Measurements from ENCODE around the gene LINGO4. TPM values are rescaled to one million over a fixed set of nuclear protein-coding genes. Genes with fewer than 3 reads are reported as not detected.
A peak's percentile ranks its signal among the peaks of the same experiment; 100 is the strongest.

LINGO4 gene
- total RNA-seq, 2 donors from 2014 or later = 1.3 to 4.0 TPM

- H3K27ac Mint-ChIP-seq = peak overlapping the region; percentile 93
- H3K4me3 Mint-ChIP-seq = peak overlapping the region; percentile 94
- no peaks in the 10 kb centered on the region for H3K27me3 Mint-ChIP-seq
- H3K4me1 Mint-ChIP-seq = peaks cover 61% of the 10 kb centered on the region
- H3K36me3 Mint-ChIP-seq (ENCODE audit: low read depth) = peaks cover 32% of the 10 kb centered on the region
- no peaks in the 10 kb centered on the region for H3K9me3 Mint-ChIP-seq
- ATAC-seq (replicated peaks) = no peak
Observed at GRCh38 chr1:151828921-151829320, 23.7 kb upstream of the LINGO4 start.

DNA sequence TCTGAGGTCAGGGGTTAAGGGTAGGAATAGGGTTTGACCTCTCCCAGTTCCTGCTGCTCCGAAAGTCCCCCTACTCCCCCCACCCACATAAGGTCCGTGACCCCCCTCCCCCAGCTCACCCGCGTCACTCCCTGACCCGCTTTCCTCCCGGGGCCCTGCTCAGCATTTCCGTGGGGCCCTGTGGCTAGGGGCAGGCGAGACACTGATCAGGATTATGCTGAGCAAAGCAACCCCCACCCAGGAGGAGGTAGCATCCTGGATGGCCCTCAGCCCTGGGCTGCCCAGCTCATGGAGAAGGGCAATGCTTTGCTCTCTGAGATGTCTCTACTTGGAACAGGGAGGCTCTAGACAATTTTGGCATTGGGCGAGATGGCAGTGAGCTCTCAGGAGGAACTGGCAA, 22.6 kb upstream of the LINGO4 start:
- peaks cover 56% of the 10 kb centered on the region for H3K4me1 Mint-ChIP-seq
- H3K9me3 Mint-ChIP-seq = no peaks in the 10 kb centered on the region
- peak overlapping the region; percentile 94 for H3K4me3 Mint-ChIP-seq
- ATAC-seq (replicated peaks) = no peak
- H3K27ac Mint-ChIP-seq = peak overlapping the region; percentile 93
- no peaks in the 10 kb centered on the region for H3K27me3 Mint-ChIP-seq
- peaks cover 43% of the 10 kb centered on the region for H3K36me3 Mint-ChIP-seq (ENCODE audit: low read depth)

- ATAC-seq (replicated peaks) = peak; percentile 29
- Mint-ChIP-seq H3K27ac (peak overlapping the region; percentile 93), H3K4me3 (peak overlapping the region; percentile 94), H3K4me1 (peaks cover 50% of the 10 kb centered on the region), H3K36me3 (ENCODE audit: low read depth) (peaks cover 61% of the 10 kb centered on the region), H3K9me3 (no peaks in the 10 kb centered on the region), H3K27me3 (no peaks in the 10 kb centered on the region)
Observed at GRCh38 chr1:151825751-151826660, 20.8 kb upstream of the LINGO4 start.

DNA sequence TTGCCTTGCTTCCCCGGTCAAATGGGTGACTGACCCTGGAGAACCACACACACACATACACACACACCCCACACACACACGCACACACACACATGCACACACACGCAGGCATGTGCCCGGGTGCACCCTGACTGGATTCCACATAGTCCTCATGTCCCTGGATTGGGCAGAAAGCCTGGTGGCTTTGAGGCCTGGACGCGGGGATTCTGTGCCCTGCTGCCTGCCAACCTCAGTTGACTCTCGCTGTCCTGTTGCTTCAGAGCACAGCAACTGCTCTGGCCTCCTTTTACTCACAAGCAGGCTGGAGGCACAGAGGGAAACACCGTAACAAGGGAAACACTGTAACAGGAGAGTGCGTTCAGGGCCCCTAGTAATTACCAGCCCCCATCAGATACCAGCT, 20.0 kb upstream of the LINGO4 start:
- Mint-ChIP-seq H3K27ac (peak overlapping the region; percentile 93), H3K4me3 (peak overlapping the region; percentile 94), H3K36me3 (ENCODE audit: low read depth) (peaks cover 69% of the 10 kb centered on the region), H3K9me3 (no peaks in the 10 kb centered on the region), H3K4me1 (peaks cover 51% of the 10 kb centered on the region), H3K27me3 (no peaks in the 10 kb centered on the region)
- ATAC-seq (replicated peaks) = no peak

DNA sequence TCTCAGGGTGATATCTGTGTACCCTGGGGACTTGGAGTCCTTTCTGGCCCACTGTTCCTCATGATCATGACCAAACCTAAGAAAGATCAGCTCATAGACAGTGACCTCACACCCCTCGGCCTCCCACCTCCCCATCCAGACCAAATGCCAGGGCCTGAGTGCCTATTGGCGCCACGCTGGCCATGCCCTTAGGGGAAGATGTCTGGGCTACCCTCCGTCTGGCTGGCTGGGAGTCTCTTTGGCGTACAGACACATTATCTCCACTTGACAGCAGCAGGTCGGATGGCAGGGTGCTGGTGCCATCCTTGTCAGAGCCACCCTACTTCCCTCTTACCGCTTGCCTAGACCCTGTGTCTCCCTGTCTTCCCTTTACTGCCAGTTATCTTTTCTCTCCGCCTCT, 18.0 kb upstream of the LINGO4 start:
- peak overlapping the region; percentile 94 for H3K4me3 Mint-ChIP-seq
- no peaks in the 10 kb centered on the region for H3K9me3 Mint-ChIP-seq
- ATAC-seq (replicated peaks) = peak; percentile 2
- H3K27ac Mint-ChIP-seq = peak overlapping the region; percentile 93
- peaks cover 50% of the 10 kb centered on the region for H3K4me1 Mint-ChIP-seq
- H3K36me3 Mint-ChIP-seq (ENCODE audit: low read depth) = peaks cover 89% of the 10 kb centered on the region
- no peaks in the 10 kb centered on the region for H3K27me3 Mint-ChIP-seq

DNA sequence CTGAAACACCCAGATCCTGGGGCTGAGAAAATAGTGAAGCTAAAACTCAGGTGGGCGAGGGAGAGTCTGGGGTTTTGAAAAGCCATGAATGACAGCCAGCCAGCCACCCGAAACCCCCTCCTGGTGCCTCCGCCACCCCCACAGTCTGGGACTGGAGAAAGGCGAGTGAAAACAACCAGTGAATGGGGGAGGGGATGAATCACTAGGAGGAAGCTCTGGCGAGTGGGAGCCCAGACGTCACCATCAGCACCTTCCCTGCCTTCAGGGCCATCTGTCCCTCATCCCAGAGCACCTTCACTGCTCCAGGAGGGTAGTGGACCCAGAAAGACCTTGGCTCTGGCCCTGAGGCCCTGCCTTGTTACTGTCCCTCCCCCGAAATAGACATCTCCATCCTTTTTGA, 17.2 kb upstream of the LINGO4 start:
- H3K27me3 Mint-ChIP-seq = no peaks in the 10 kb centered on the region
- H3K27ac Mint-ChIP-seq = peak overlapping the region; percentile 93
- H3K4me1 Mint-ChIP-seq = peaks cover 46% of the 10 kb centered on the region
- H3K9me3 Mint-ChIP-seq = no peaks in the 10 kb centered on the region
- peaks cover 93% of the 10 kb centered on the region for H3K36me3 Mint-ChIP-seq (ENCODE audit: low read depth)
- ATAC-seq (replicated peaks) = peak; percentile 52
- H3K4me3 Mint-ChIP-seq = peak overlapping the region; percentile 94

GRCh38 chr1:151820940-151821339, 15.7 kb upstream of the LINGO4 start:
- H3K27me3 Mint-ChIP-seq = no peaks in the 10 kb centered on the region
- peak overlapping the region; percentile 94 for H3K4me3 Mint-ChIP-seq
- peak; percentile 5 for ATAC-seq (replicated peaks)
- peaks cover 100% of the 10 kb centered on the region for H3K36me3 Mint-ChIP-seq (ENCODE audit: low read depth)
- peaks cover 53% of the 10 kb centered on the region for H3K4me1 Mint-ChIP-seq
- H3K27ac Mint-ChIP-seq = peak overlapping the region; percentile 93
- no peaks in the 10 kb centered on the region for H3K9me3 Mint-ChIP-seq

DNA sequence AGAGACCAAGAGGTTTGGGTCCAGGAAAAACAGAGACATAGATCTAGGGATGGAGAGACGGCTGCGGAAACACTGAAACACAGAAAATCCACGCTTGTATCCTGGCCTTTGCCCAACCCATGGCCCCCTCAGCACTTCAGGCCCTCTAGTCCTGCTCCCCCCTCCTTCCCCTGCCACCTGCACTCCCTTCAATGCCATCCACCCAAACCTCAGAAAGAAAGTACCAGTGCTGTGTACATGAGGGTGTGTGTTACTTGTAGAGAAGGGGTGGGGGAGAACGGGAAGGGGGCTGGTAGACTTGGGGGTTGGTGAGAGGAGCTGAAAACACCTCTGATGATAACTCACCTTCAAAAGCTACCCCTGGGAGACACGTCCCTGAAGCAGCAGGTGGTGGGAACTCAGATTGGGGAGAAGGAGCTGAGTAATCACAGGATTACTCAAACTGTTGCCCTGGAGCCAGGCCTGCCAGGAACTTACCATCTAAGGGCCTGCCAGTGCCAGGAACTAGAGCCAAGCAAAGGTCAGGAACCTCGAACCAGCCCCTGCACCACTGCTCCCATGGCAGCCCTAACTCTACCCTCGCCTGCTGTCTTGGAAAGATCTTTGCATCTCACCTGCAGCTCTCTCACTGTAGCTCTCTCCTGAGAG, 14.9 kb upstream of the LINGO4 start:
- Mint-ChIP-seq H3K27me3 (no peaks in the 10 kb centered on the region), H3K4me3 (peak overlapping the region; percentile 94), H3K36me3 (ENCODE audit: low read depth) (peaks cover 100% of the 10 kb centered on the region), H3K4me1 (peaks cover 59% of the 10 kb centered on the region), H3K9me3 (no peaks in the 10 kb centered on the region), H3K27ac (peak overlapping the region; percentile 93)
- ATAC-seq (replicated peaks) = peak; percentile 72

GRCh38 chr1:151819227-151819835, 14.1 kb upstream of the LINGO4 start:
- H3K4me1 Mint-ChIP-seq = peaks cover 64% of the 10 kb centered on the region
- peak overlapping the region; percentile 94 for H3K4me3 Mint-ChIP-seq
- H3K36me3 Mint-ChIP-seq (ENCODE audit: low read depth) = peaks cover 100% of the 10 kb centered on the region
- no peaks in the 10 kb centered on the region for H3K27me3 Mint-ChIP-seq
- ATAC-seq (replicated peaks) = no peak
- no peaks in the 10 kb centered on the region for H3K9me3 Mint-ChIP-seq
- H3K27ac Mint-ChIP-seq = peak overlapping the region; percentile 93

DNA sequence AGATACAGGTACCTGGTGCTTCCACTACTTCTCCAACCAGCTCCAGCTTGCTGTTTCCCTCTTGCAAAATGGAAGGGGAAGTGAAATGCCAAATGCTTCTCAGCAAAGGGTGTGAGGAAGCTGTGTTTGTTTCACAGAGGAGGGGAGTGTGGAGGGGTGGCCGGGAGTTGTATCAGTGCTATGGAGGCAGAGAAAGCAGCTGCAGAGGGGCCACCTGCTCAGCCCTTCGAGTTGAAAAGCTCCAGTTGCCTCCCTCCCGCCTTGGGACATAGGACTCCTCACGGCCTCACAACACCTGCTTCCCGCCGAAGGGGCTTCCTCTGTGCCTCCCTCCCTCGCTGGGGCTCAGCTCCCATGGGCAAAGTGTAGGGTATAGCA, 12.1 kb upstream of the LINGO4 start:
- Mint-ChIP-seq H3K36me3 (ENCODE audit: low read depth) (peaks cover 100% of the 10 kb centered on the region), H3K27me3 (no peaks in the 10 kb centered on the region), H3K27ac (peak overlapping the region; percentile 93), H3K4me1 (peaks cover 68% of the 10 kb centered on the region), H3K4me3 (peak overlapping the region; percentile 94), H3K9me3 (no peaks in the 10 kb centered on the region)
- no peak for ATAC-seq (replicated peaks)

DNA sequence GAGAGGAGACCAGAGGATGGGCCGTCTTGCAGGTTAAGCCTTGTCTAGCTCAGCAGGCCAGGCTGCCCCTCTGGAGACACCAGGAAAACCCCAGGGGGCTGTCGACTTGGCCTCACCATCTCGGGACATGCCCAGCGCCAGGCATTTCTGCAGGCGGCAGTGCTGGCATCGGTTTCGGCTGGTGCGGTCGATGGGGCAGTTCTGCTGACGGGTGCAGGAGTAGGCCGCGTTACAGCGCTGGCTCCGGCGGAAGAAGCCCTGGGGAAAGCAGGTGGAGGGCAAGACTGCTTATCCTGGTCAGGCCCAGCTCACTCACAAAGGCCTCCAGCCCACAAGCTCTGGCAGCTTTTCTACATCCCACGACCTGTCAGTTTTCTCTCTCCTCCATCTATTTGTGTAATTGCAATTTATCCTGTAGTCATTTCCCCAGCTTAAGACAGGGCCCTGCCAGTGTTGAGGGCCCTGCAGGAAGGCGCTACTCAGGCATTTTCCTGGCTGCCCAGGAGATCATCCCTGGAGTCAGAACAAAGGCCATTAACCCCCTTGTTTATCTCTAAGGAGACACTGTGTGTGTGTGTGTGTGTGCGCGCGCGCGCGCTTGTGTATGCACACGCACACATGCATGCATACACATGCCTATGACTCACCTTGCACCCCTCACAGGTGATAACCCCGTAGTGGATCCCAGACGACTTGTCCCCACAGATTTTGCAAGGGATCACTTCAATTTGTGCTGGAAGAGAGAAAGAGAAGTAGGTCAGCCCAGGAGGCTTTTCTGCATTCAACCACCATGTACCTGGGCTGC, 11.5 kb upstream of the LINGO4 start:
- ATAC-seq (replicated peaks) = no peak
- Mint-ChIP-seq H3K4me3 (peak overlapping the region; percentile 94), H3K27me3 (no peaks in the 10 kb centered on the region), H3K9me3 (no peaks in the 10 kb centered on the region), H3K36me3 (ENCODE audit: low read depth) (peaks cover 100% of the 10 kb centered on the region), H3K4me1 (peaks cover 64% of the 10 kb centered on the region), H3K27ac (peak overlapping the region; percentile 93)

DNA sequence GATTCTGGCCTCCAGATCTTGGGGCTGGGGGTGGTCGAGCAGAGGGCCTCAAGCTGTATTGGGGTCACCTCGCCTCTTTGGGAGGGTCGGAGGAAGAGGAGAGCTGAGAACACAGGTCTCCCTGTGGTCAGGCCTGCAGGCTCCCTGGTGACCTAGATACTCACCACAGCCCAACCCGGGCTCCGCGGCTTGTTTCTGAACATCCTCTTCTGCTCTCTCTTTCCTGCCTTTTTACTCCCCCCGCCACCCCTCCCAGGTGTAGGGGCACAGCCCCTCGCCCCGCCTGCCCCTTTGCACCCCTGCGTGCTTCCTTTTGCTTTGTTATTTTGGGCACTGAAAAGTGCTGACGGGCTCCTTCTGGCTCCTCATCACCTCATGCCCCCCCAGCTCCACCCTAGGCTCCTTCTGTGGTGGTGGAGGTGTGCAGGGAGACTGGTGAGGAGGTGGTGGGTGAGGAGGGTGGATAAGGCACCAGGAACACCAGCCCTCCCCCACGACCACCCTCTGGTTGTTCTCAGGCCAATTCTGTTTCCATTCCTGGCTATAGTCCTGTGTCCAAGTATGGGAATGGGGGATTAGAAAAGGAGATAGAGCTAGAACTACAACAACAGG, 10.6 kb upstream of the LINGO4 start:
- Mint-ChIP-seq H3K27me3 (no peaks in the 10 kb centered on the region), H3K4me1 (peaks cover 58% of the 10 kb centered on the region), H3K36me3 (ENCODE audit: low read depth) (peaks cover 100% of the 10 kb centered on the region), H3K27ac (peak overlapping the region; percentile 93), H3K9me3 (no peaks in the 10 kb centered on the region), H3K4me3 (peak overlapping the region; percentile 94)
- ATAC-seq (replicated peaks) = no peak

DNA sequence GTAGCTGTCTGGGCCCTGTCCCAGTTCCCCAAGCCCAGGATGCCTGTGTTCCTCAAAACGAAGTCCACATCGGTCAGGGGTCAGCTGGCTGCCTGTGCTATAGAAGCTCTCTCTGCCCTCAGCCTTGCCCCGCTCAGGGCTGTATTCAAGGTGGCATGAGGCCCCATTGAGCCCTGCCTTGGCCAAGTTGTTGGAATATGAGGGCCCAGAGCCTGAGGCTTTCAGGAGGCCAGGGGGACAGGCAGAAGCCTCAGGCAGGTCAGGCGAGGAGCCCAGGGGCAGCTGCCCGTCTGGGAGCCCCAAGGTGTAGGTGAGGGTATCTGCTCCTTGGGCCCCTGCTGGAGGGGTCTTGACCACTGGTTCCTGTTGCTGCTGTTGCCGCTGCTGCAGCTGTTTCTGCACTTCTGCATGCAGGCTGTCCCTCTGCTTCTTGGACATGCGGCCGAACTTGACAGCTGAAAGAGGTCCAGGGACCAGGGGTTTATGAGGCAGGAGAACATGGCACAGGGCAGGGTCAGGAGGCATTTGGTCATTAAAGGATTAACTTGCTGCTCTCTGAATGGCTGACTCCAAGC, 9.8 kb upstream of the LINGO4 start:
- H3K27me3 Mint-ChIP-seq = no peaks in the 10 kb centered on the region

More for the DNA sequence above, 9.8 kb upstream of the LINGO4 start:
- no peak for ATAC-seq (replicated peaks)
- Mint-ChIP-seq H3K27ac (peak overlapping the region; percentile 93), H3K36me3 (ENCODE audit: low read depth) (peaks cover 100% of the 10 kb centered on the region), H3K9me3 (no peaks in the 10 kb centered on the region), H3K4me1 (peaks cover 52% of the 10 kb centered on the region), H3K4me3 (peak overlapping the region; percentile 94)
